ENCODE measurements around the gene HABP2.

- TF ChIP-seq POLR2A (conservative IDR thresholded peaks at IDR 0.05) (no peak), CTCF (IDR thresholded peaks at IDR 0.05 in 2 of 3, conservative IDR thresholded peaks at IDR 0.05 in 1 of 3; ENCODE audit: insufficient read depth in 2 of 3, low read depth in 1 of 3, low read length in 3 of 3) (no peak), CUX1 (CRISPR knock-in tag; IDR thresholded peaks at IDR 0.05) (no peak), ZBTB43 (CRISPR knock-in tag; IDR thresholded peaks at IDR 0.05) (no peak), KDM1A (IDR thresholded peaks at IDR 0.05) (no peak), BRCA1 (IDR thresholded peaks at IDR 0.05) (no peak), BRCA1 (CRISPR knock-in tag; IDR thresholded peaks at IDR 0.05) (no peak), ZBTB33 (CRISPR knock-in tag; IDR thresholded peaks at IDR 0.05) (no peak), ZNF146 (CRISPR knock-in tag; IDR thresholded peaks at IDR 0.05; ENCODE audit: unreplicated experiment) (no peak), ZNF79 (CRISPR knock-in tag; IDR thresholded peaks at IDR 0.05; ENCODE audit: low read depth) (no peak), ZFX (CRISPR knock-in tag; IDR thresholded peaks at IDR 0.05) (no peak)
These were observed 58.1 kb downstream of the HABP2 start for GRCh38 chr10:113610631-113611601.
